Adipocyte (in vitro differentiated cells): ENCODE measurements around the gene OTOG.

Source experiments
- DNase-seq: peaks from one replicate; pipeline ENCODE4 v3.0.0-alpha.2; 2015; ENCODE audit warnings: low read depth
- H3K27me3 ChIP-seq: replicated peaks from 2 replicates; pipeline ENCODE4 v1.7.0; 2013; ENCODE audit warnings: mild to moderate bottlenecking, low read length, moderate library complexity; ENCODE audit not compliant: control insufficient read depth, insufficient read depth
- H3K36me3 ChIP-seq: 2 replicates; pipeline ENCODE4 v1.7.0; 2013; ENCODE audit warnings: low read length, mild to moderate bottlenecking, moderate library complexity; ENCODE audit not compliant: control insufficient read depth, insufficient read depth, severe bottlenecking
- H3K4me1 ChIP-seq: 2 replicates; pipeline ENCODE4 v1.7.0; 2013; ENCODE audit warnings: mild to moderate bottlenecking, low read length, moderate library complexity; ENCODE audit not compliant: control insufficient read depth, insufficient read depth
- H3K4me3 ChIP-seq: 2 replicates; pipeline ENCODE4 v1.7.0; 2013; ENCODE audit warnings: mild to moderate bottlenecking, low read length, moderate library complexity
- H3K9ac ChIP-seq: 2 replicates; pipeline ENCODE4 v1.7.0; 2013; ENCODE audit warnings: mild to moderate bottlenecking, low read length, moderate library complexity
- H3K9me3 ChIP-seq: 2 replicates; pipeline ENCODE4 v1.7.0; 2013; ENCODE audit warnings: mild to moderate bottlenecking, low read length, moderate library complexity; ENCODE audit not compliant: control insufficient read depth

OTOG gene

DNA sequence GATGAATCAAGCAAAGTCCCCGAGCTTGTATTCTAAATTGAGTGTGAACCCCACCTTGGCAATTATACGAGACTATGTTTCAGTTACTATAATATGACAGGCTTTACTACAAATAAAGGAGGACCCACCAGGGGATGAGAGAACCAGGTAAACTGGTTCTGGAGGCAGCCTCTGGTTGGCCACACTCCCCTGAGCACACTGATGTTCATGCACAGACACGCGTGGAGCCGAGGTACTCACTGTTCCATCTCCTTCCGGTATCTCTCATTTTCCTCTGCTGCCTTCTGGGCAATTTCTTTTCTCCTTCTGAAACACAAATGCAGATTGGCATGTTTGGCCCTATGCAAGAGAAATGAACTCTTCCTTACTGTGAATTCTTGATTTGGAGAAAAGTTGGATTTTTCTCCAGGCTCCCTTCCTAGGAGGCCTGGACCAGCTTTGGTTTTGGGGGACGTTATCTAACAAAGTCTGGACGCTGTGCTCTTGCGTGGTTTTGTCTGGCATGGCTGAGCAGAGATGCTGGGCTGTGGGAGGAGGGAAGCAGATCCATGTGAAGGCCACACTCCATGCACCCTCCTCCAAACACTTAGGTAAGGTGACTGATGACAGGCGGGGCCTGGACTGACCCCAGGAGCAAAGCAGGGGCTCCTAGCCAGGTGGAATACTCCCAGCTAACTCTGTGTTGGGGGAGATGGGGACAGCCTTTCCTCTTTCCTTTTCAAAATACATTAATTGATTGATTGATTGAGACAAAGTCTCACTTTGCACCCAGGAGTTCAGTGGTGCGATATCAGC lies 25.8 kb upstream of the OTOG start:
- no peaks in the 10 kb centered on the region for H3K36me3 ChIP-seq
- no peak overlapping the region for H3K9ac ChIP-seq
- H3K4me3 ChIP-seq = no peak overlapping the region
- H3K4me1 ChIP-seq = no peaks in the 10 kb centered on the region
- no peak for DNase-seq
- no peaks in the 10 kb centered on the region for H3K9me3 ChIP-seq
- H3K27me3 ChIP-seq = peaks cover 58% of the 10 kb centered on the region

DNA sequence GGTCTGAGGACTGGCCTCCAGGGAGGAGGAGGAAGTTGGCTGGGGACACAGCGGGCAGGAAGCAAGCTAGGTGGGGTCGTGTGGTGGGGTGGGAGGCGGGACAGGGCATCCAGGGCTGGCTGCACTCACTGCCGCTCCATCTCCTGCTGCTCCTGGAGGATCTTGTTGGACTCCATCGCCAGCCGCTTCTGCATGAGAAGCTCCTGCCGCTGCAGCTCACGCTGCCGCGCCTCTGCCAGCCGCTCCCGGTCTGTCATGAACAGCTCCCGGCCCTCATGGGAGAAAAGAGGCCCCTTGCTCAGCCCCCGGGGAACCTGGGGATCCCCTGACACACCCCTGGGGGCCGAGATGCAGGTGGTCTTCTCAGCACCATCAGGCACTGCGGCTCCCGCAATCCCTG lies 24.4 kb upstream of the OTOG start:
- Histone ChIP-seq H3K27me3 (peaks cover 51% of the 10 kb centered on the region), H3K36me3 (no peaks in the 10 kb centered on the region), H3K4me3 (no peak overlapping the region), H3K9me3 (no peaks in the 10 kb centered on the region), H3K4me1 (no peaks in the 10 kb centered on the region), H3K9ac (no peak overlapping the region)
- DNase-seq = no peak

DNA sequence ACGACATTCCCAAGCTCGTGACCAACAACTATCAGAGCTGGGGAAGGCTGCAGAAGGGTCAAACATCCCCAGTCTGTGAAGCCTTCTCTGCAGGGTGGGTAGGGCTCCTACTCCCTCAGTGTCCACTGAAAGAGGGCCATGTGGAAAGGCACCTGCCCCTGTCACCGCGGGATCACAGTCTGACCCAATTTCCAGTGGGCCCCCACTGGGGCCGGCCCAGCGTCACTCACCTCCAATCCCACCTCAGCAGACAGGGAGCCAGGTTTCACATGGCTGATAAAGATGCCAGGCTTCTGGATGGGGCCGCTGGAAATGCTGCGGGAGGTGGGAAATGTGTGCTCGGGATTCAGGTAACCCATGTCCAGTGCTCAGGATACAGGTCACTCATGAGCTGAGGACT lies 22.8 kb upstream of the OTOG start:
- H3K4me3 ChIP-seq = no peak overlapping the region
- no peak overlapping the region for H3K9ac ChIP-seq
- H3K27me3 ChIP-seq = peaks cover 54% of the 10 kb centered on the region
- DNase-seq = no peak
- no peaks in the 10 kb centered on the region for H3K9me3 ChIP-seq
- peaks cover 3% of the 10 kb centered on the region for H3K4me1 ChIP-seq
- no peaks in the 10 kb centered on the region for H3K36me3 ChIP-seq

DNA sequence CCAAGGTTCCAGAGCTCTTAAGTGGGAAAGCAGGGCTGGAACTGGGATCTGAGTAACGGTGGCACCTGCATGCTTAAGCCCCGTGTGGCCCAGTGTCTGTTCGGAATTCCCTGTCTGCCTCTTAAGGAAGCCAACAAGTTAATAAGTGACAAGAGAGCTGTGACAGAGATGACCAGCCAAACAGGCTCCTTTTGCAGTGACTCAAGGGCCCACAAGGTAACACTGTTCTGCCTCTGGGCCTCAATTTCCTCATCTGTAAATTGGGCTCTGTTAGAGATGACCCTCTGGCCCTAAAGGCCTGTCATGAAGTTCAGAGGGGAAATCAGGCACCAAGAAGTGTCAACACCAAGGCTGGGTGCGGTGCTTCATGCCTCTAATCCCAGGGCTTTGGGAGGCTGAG lies 21.5 kb upstream of the OTOG start:
- DNase-seq = no peak
- peaks cover 53% of the 10 kb centered on the region for H3K27me3 ChIP-seq
- no peaks in the 10 kb centered on the region for H3K36me3 ChIP-seq
- peaks cover 3% of the 10 kb centered on the region for H3K4me1 ChIP-seq
- no peak overlapping the region for H3K4me3 ChIP-seq
- no peaks in the 10 kb centered on the region for H3K9me3 ChIP-seq
- no peak overlapping the region for H3K9ac ChIP-seq

DNA sequence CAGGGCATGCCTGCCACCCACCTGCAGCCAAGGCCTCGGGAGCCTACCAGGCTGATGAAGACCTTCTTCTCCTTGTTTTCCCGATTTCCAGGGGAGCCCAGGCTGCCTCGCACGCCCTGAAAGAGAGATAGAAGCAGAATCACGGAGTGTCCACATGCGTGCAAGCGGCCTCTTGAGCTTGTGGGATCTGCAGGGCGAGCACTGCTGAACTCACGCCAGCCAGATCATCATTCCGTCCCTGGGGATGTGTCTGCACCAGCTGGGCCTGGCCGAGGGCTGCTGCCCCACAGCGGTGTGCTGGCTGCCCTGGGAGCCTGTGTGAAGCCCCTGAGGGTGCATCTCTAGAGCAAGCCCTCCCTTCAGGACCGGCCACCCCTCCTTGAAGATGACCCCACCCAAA lies 20.7 kb upstream of the OTOG start:
- Histone ChIP-seq H3K9ac (no peak overlapping the region), H3K9me3 (no peaks in the 10 kb centered on the region), H3K4me3 (no peak overlapping the region), H3K27me3 (peaks cover 52% of the 10 kb centered on the region), H3K36me3 (no peaks in the 10 kb centered on the region), H3K4me1 (peaks cover 5% of the 10 kb centered on the region)
- no peak for DNase-seq

DNA sequence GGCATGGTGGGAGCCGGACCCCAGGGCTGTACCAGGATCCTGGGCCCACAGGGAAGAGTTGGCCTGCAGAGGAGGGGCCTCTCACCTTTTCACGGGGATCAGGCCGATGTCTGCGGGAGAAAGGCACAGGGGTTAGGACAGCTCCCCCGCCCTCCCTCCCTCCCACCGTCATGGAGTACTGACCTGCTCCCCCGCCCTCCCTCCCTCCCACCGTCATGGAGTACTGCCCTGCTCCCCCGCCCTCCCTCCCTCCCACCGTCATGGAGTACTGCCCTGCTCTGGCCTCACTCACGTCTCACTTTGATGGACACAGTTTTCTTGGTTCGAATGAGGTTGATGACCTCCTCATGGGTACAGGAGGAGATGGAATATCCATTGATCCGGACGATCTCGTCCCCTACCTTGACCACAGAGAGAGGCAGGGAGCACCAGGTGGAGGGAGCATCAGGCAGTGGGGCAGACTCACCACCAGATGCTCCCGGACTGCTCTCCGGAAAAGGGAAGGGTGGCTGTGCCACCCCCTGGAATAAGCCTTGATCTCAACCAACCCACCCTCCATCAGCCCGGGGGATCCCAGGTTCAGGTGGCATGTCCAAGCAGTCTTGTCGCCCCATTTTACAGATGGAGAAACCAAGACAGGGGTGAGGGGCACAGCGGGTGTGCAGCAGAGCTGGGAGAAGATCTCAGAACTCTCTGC lies 20.0 kb upstream of the OTOG start:
- no peak for DNase-seq
- Histone ChIP-seq H3K4me1 (peaks cover 11% of the 10 kb centered on the region), H3K27me3 (peaks cover 48% of the 10 kb centered on the region), H3K9me3 (no peaks in the 10 kb centered on the region), H3K4me3 (no peak overlapping the region), H3K9ac (no peak overlapping the region), H3K36me3 (no peaks in the 10 kb centered on the region)

DNA sequence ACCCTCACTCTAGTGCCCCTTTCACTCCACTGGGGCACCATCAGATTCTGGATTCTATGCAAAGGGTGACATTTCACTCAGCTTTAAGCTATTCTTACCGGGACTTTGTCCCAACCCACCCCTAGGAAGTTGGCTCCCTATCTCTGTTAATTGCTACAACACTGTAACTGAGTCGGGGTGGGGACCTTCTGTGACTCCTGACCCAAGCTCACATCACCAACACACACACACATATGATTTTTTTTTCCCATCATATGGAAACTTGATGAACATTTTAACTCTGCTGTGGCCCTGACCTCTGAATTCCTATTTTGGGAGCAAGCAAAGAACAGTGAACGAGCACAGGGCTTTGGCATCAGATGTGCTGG lies 19.4 kb upstream of the OTOG start:
- peaks cover 11% of the 10 kb centered on the region for H3K4me1 ChIP-seq
- H3K9ac ChIP-seq = no peak overlapping the region
- no peaks in the 10 kb centered on the region for H3K9me3 ChIP-seq
- peaks cover 46% of the 10 kb centered on the region for H3K27me3 ChIP-seq
- H3K36me3 ChIP-seq = no peaks in the 10 kb centered on the region
- DNase-seq = no peak
- no peak overlapping the region for H3K4me3 ChIP-seq

DNA sequence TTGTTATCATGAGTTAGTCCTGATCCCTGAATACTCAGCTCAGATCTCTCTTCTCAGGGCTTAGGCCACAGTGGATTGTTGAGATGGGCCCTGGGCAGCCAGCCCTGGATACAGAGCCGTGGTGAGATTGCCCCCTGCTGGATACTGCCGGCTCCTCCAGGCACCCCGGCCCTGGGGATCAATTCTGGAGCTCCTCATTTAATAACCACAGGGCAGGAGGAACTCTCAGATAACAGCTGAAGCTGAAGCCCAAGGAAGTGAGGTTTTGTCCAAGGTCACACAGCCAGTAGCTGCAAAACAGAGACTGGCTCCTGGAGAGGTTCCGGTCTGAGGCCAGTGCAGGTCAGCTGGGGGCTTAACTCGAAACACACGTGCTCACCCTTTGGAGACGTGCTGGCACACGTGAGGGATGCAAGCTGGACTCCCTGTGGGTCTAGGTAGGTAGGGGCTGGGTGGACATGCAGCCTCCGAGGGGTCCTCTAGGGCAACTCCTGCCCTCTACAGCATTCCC lies 18.8 kb upstream of the OTOG start:
- H3K4me3 ChIP-seq = no peak overlapping the region
- peaks cover 11% of the 10 kb centered on the region for H3K4me1 ChIP-seq
- DNase-seq = peak; percentile 64
- H3K9ac ChIP-seq = no peak overlapping the region
- H3K36me3 ChIP-seq = no peaks in the 10 kb centered on the region
- peaks cover 52% of the 10 kb centered on the region for H3K27me3 ChIP-seq
- no peaks in the 10 kb centered on the region for H3K9me3 ChIP-seq

DNA sequence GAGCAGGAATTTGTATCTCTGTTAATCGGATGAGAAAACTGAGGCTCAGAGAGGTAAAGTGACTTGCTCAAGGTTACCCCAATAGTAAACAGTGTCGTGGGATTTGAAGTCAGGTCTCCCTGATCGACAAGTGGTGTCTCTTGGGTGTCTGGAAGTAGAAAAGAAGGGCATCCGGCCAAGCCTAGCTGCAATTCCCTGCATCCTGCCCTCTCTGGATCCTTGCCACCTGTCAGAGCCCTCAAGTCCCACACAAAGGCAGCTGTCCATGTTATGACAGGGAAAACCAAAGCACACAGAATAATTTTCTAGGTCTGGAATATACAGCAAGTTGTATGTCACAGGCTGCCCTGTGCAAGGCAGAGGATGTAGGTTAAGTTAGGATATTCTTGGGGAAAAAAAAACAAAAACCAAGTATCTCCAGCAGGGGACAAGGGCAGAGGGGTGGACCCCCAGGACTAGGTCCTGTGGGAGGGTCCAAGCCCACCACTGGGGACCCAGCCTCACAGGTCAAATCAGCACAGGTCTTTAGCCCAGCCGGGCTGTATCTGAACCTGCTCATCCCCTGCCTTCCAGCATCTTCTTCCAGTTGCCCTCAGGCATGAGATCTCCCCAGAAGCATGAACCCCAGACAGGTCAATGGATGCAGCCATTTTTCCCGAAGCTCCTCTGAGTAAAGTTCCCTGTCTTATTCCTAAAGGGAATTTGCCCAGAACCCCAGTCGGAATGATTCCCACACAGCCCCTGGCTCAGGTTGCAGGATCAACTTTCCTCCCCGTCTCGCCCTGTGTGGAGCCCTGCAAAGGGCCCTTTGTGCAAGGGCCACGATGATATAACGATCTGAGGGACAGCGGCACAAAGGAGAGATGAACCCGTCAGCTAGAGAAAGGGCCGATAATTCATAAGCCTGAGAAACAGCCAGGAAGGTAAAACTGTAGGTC lies 17.9 kb upstream of the OTOG start:
- Histone ChIP-seq H3K4me3 (no peak overlapping the region), H3K9me3 (no peaks in the 10 kb centered on the region)

DNA sequence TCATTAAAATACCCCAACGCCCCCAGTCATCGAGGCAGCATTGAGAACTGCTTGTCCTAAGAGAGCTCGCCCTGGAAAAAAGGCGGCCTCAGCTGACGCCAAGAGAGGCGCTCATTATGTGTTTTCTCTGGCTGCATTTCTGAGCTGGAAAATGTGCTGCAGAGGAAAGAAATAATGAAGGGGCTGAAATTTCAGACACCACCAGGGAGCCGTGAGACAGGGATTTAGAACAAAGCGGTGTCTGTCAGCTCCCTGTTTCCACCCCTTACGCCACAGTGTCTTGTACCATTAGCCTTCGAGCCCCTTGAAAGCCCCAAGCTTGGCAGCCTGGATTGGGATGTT lies 17.2 kb upstream of the OTOG start:
- Histone ChIP-seq H3K36me3 (no peaks in the 10 kb centered on the region), H3K27me3 (peaks cover 64% of the 10 kb centered on the region), H3K4me3 (no peak overlapping the region), H3K9ac (no peak overlapping the region), H3K9me3 (no peaks in the 10 kb centered on the region), H3K4me1 (peaks cover 11% of the 10 kb centered on the region)
- no peak for DNase-seq

More for the DNA sequence above, 17.9 kb upstream of the OTOG start:
- no peaks in the 10 kb centered on the region for H3K36me3 ChIP-seq
- H3K27me3 ChIP-seq = peaks cover 61% of the 10 kb centered on the region
- H3K4me1 ChIP-seq = peaks cover 11% of the 10 kb centered on the region
- no peak overlapping the region for H3K9ac ChIP-seq
- DNase-seq = no peak

DNA sequence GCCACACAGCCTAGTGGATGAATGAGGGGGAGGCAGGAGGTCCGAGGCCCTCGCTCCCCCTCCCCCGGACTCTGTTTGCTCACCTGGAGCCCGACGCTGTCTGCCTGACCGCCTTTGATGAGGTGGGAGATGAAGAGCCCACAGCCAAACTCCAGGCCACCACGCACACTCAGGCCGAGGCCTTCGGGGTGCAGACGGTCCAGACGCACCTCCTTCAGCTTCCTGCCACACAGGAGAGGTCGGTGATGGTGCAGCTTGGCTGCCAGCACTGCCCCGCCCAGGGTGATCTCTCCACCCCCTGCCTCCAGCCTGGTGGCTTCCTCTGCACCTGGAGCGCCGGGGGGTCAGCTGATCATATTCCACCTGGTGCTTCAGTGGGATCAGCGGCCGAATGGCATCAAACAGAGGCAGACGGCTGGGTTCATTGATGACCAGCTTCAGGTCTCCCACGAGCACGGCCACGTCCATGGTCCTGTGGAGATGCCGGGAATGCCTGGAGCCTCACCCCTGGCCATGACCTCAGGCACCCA lies 15.9 kb upstream of the OTOG start:
- Histone ChIP-seq H3K27me3 (peaks cover 68% of the 10 kb centered on the region), H3K9ac (no peak overlapping the region), H3K4me3 (no peak overlapping the region), H3K9me3 (no peaks in the 10 kb centered on the region), H3K36me3 (no peaks in the 10 kb centered on the region), H3K4me1 (peaks cover 11% of the 10 kb centered on the region)
- no peak for DNase-seq
